Smooth muscle cell (in vitro differentiated cells): ENCODE results near the gene LPCAT2. TPM values are rescaled to one million over a fixed set of nuclear protein-coding genes. Genes with fewer than 3 reads are reported as not detected.

Source experiments
- DNase-seq: peaks from one replicate; lab custom pipeline; 2025; ENCODE audit not compliant: unreplicated experiment; lab: John Stamatoyannopoulos, UW
- H2AFZ ChIP-seq: fragments of 200-600 bp; sonication (generic); 2 replicates; pipeline ENCODE4 v1.6.0; 2016; ENCODE audit warnings: antibody characterized with exemption, low read depth, mild to moderate bottlenecking
- H3F3A ChIP-seq: fragments of 200-600 bp; sonication (generic); 2 replicates; pipeline ENCODE4 v1.6.0; 2017; ENCODE audit warnings: antibody characterized with exemption, low read depth
- H3K27ac ChIP-seq: fragments of 200-600 bp; sonication (generic); 2 replicates; pipeline ENCODE4 v1.5.1; 2016; ENCODE audit warnings: low read depth, mild to moderate bottlenecking
- H3K27me3 ChIP-seq: fragments of 200-600 bp; sonication (generic); 2 replicates; pipeline ENCODE4 v1.6.1; 2016; ENCODE audit warnings: low read depth, mild to moderate bottlenecking
- H3K36me3 ChIP-seq: fragments of 200-600 bp; sonication (generic); 2 replicates; pipeline ENCODE4 v1.5.1; 2016; ENCODE audit warnings: low read depth
- H3K4me1 ChIP-seq: fragments of 200-600 bp; sonication (generic); 2 replicates; pipeline ENCODE4 v1.5.1; 2016; ENCODE audit warnings: low read depth
- H3K4me2 ChIP-seq: fragments of 200-600 bp; sonication (generic); 2 replicates; pipeline ENCODE4 v1.6.0; 2016; ENCODE audit warnings: mild to moderate bottlenecking
- H3K4me3 ChIP-seq: fragments of 200-600 bp; sonication (generic); 2 replicates; pipeline ENCODE4 v1.5.1; 2016; ENCODE audit warnings: mild to moderate bottlenecking
- H3K79me2 ChIP-seq: fragments of 200-600 bp; sonication (generic); 2 replicates; pipeline ENCODE4 v1.6.0; 2016; ENCODE audit warnings: low read depth, mild to moderate bottlenecking
- H3K9ac ChIP-seq: fragments of 200-600 bp; sonication (generic); 2 replicates; pipeline ENCODE4 v1.6.0; 2016; ENCODE audit warnings: low read depth
- H3K9me3 ChIP-seq: fragments of 200-600 bp; sonication (generic); replicated peaks from 2 replicates; pipeline ENCODE4 v1.5.1; 2016; ENCODE audit warnings: low read depth
- H4K20me1 ChIP-seq: fragments of 200-600 bp; sonication (generic); 2 replicates; pipeline ENCODE4 v1.6.0; 2016; ENCODE audit warnings: low read depth
- WGBS: methylation state at CpG from one replicate; pipeline ENCODE4 v1.1.7; 2016; ENCODE audit warnings: low lambda C conversion rate; 5-methylcytosine and 5-hydroxymethylcytosine counted together
- polyA plus RNA-seq: library from polyadenylated mRNA; unstranded; fragments of >200 nt; fragmentation: Nextera tagmentation; extraction: Ambion mirVana; gene quantifications from 2 replicates; pipeline ENCODE4 v1.2.1, GENCODE V29; 2016
- total RNA-seq: library from RNA; depleted of rRNA; stranded (reverse); fragments of >200 nt; gene quantifications from 2 replicates; pipeline ENCODE4 v1.2.3, GENCODE V29; 2014
- TF ChIP-seq, protein P1 (sequence below): fragments of 200-600 bp; sonication (generic); IDR thresholded peaks from 2 replicates; pipeline ENCODE4 v1.5.1; 2017; ENCODE audit warnings: borderline replicate concordance, mild to moderate bottlenecking, antibody characterized with exemption; ENCODE audit not compliant: insufficient read depth, poor library complexity, severe bottlenecking

The LPCAT2 gene
- total and polyA plus RNA-seq, 2 experiments from 2014 or later: 12.3 to 55.6 TPM

GRCh38 chr16:55487048-55487803, 21.6 kb upstream of the LPCAT2 start:
- Histone ChIP-seq H4K20me1 (peaks cover 9% of the 10 kb centered on the region), H3K27me3 (no peaks in the 10 kb centered on the region), H3K4me1 (no peaks in the 10 kb centered on the region), H3K79me2 (peaks cover 24% of the 10 kb centered on the region), H3K4me3 (no peak overlapping the region), H2AFZ (no peak overlapping the region), H3F3A (no peaks in the 10 kb centered on the region), H3K9ac (peak overlapping the region; percentile 71), H3K9me3 (no peaks in the 10 kb centered on the region), H3K4me2 (peak overlapping the region; percentile 37), H3K27ac (peak overlapping the region; percentile 96), H3K36me3 (no peaks in the 10 kb centered on the region)
- DNase-seq: no peak
- 45% methylated on average over 13 of the region's 13 CpGs for WGBS
- TF ChIP-seq, protein P1, sequence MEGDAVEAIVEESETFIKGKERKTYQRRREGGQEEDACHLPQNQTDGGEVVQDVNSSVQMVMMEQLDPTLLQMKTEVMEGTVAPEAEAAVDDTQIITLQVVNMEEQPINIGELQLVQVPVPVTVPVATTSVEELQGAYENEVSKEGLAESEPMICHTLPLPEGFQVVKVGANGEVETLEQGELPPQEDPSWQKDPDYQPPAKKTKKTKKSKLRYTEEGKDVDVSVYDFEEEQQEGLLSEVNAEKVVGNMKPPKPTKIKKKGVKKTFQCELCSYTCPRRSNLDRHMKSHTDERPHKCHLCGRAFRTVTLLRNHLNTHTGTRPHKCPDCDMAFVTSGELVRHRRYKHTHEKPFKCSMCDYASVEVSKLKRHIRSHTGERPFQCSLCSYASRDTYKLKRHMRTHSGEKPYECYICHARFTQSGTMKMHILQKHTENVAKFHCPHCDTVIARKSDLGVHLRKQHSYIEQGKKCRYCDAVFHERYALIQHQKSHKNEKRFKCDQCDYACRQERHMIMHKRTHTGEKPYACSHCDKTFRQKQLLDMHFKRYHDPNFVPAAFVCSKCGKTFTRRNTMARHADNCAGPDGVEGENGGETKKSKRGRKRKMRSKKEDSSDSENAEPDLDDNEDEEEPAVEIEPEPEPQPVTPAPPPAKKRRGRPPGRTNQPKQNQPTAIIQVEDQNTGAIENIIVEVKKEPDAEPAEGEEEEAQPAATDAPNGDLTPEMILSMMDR: no peak

GRCh38 chr16:55488306-55488705, 20.6 kb upstream of the LPCAT2 start:
- Histone ChIP-seq H3K27ac (peak overlapping the region; percentile 96), H3K36me3 (no peaks in the 10 kb centered on the region)
- WGBS: over 99% methylated on average over 12 of the region's 12 CpGs

GRCh38 chr16:55489119-55489955, 19.5 kb upstream of the LPCAT2 start:
- H3K4me3 ChIP-seq: no peak overlapping the region
- DNase-seq: no peak
- WGBS: 99% methylated on average over 14 of the region's 14 CpGs
- H3K4me2 ChIP-seq: no peak overlapping the region
- H3K9ac ChIP-seq: no peak overlapping the region
- no peak overlapping the region for H2AFZ ChIP-seq
- no peak overlapping the region for H3K27ac ChIP-seq
- H4K20me1 ChIP-seq: no peaks in the 10 kb centered on the region
- H3K36me3 ChIP-seq: no peaks in the 10 kb centered on the region
- peaks cover 9% of the 10 kb centered on the region for H3K79me2 ChIP-seq
- H3K4me1 ChIP-seq: no peaks in the 10 kb centered on the region
- H3K27me3 ChIP-seq: no peaks in the 10 kb centered on the region
- TF ChIP-seq, protein P1: no peak
- no peaks in the 10 kb centered on the region for H3K9me3 ChIP-seq
- H3F3A ChIP-seq: peaks cover 11% of the 10 kb centered on the region

More at GRCh38 chr16:55488306-55488705, 20.6 kb upstream of the LPCAT2 start:
- no peak overlapping the region for H2AFZ ChIP-seq
- H3K27me3 ChIP-seq: no peaks in the 10 kb centered on the region
- no peaks in the 10 kb centered on the region for H3K4me1 ChIP-seq
- H3K9ac ChIP-seq: peak overlapping the region; percentile 71
- TF ChIP-seq, protein P1: no peak
- H3K79me2 ChIP-seq: peaks cover 13% of the 10 kb centered on the region
- H3K9me3 ChIP-seq: no peaks in the 10 kb centered on the region
- DNase-seq: no peak
- no peak overlapping the region for H3K4me2 ChIP-seq
- H3K4me3 ChIP-seq: no peak overlapping the region
- peaks cover under 1% of the 10 kb centered on the region for H3F3A ChIP-seq
- H4K20me1 ChIP-seq: no peaks in the 10 kb centered on the region
